Measurements from ENCODE around the gene COQ9.
A peak's percentile ranks its signal among the peaks of the same experiment; 100 is the strongest.
"Not testable (repeated sequence)": the region's sequence is repeated elsewhere in the genome, so short reads cannot be mapped to it uniquely, and the experiment has no call there.

COQ9 gene, protein sequence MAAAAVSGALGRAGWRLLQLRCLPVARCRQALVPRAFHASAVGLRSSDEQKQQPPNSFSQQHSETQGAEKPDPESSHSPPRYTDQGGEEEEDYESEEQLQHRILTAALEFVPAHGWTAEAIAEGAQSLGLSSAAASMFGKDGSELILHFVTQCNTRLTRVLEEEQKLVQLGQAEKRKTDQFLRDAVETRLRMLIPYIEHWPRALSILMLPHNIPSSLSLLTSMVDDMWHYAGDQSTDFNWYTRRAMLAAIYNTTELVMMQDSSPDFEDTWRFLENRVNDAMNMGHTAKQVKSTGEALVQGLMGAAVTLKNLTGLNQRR

DNA sequence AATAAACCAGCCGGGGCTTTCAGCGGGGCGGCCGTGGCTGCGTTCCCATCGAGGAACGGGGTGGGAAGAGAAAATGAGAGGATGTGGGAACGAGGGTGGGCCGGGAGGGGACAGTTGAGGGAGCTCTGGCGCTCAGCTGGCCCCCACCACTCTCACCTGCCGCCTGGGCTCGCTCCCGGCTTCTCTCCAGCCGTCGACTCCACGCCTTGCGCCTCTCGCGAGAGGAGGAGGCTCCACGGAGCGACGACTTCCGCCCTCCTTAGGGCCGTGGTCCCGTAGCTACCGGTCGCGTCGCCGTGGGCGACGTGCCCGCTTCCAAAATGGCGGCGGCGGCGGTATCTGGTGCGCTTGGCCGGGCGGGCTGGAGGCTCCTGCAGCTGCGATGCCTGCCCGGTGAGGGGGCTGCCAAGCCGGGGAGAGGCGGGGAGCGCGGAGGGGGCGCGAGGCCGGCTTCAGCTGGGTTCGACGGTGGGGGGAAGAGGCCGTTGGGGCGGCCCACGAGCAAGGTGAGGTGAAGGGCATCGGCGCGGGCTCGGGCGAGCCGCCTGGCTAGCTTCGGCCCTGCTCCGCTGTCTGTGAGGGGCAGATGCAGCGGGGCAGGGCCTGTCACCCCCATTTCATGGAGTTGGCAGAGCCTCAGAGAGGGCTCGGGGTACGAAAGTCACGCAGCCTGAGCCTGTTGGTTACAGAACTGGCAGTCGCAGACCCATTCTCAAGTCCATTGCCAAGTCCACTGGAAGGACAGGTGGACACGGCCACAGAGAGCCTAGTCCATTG, at the start of gene COQ9, which contains the start of gene CIAPIN1:
TSS of gene COQ9 (plus strand) at position 294 of the 777 bp plus-strand sequence. CDS start at position 321, 27 bp downstream.
TSS of gene CIAPIN1 (minus strand) at position 200 of the 777 bp plus-strand sequence. CDS start 6,457 bp downstream, outside the sequence.
- DNase-seq (ENCODE audit: low read depth in 2 of 2, low spot score in 1 of 2), result peak; percentile 80 to 82

DNA sequence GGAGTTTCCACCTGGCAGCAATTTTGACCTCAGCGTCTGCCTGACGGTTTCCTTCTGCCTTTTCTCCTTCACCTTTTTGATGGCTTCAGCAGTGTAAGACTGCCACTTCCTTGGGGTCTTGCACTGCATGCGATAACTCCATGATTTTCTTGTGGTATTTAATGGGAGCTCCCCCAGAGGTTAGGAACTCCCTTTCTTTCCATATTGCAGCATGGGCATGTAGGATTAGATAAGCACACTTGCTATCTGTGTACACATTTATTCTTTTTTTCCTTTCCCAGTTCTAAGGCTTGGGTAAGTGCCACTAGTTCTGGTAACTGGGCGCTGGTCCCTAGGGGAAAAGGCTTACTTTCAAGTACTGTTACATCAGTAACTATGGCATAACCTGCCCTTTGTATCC, 49.8 kb upstream of the COQ9 start:
- DNase-seq (ENCODE audit: low read depth in 2 of 2, low spot score in 1 of 2), result not testable (repeated sequence)

DNA sequence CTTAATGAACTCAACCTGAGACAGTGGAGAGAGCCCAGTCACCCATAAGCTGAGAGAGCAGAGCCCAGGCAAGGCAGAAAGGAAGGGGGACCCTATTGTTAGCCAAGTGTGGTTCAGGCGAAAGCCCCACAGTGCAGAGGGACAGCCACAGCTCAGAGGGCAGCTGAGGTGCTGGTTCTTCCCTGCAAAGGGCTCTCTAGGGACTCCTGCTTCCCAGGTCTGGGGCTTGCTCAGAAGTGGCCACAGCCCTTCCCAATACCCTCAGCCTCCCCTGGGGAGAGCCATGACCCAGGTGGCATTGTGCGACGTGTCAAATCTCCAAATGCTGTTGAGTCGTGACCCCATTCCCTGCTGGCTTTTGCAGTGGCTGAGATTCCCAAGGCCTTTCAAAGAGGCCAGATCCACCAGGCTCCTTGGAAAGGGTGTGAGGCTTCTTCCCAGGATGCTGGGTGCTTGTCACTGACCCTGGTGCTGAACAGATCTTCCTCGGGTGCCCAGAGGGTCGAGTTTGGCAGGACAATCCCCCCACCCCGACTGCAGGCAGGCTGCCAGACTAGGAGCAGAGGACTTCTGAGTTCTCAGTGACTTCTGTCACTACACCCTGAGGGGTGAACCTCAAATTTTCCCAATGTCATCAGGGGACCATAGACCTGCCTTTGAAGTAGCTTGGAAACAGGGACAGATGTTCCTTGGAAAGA, 45.2 kb upstream of the COQ9 start:
- no peak for DNase-seq (ENCODE audit: low read depth in 2 of 2, low spot score in 1 of 2)

DNA sequence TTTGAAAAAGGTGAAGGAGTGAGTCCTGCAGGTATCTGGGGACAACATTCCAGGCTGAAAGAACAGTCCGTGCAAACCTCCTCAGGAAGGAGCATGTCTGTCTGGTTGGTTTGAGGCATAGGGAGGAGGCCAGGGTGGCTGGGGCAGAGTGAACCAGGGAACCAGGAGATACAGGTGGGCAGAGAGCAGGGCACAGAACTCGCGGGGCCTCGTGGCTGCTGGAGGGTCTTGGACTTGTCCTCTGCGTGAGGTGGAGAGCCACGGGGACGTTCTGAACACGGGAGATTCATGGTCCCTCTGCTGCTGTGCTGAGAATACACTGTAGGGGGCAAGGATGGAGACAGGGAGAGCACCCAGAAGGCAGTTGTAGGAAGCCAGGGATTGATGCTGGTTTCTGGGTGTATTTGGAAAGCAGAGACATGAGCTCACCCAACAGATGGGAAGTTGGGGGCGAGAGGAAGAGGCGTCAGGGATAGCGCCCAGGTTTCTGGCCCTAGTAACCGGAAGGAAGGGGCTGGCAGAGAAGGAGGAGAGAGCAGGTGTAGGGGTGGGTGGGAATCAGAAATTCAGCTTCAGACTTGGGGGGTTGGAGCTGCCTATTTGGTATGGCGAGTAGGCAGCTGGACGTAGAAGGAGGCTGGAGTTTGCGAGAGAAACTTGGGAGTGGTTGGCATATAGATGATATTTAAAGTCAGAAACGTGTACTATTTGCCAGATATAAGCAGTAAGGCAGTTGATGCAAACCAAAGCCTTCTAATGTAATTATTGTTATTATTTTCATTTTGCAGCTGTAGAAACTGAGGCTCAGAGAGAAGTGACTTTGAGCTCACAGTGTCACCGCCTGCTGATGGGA, 43.1 kb upstream of the COQ9 start, which contains the start of gene CCL17:
TSS of gene CCL17 (plus strand) at position 803 of the 853 bp plus-strand sequence. CDS start 9,166 bp downstream, outside the sequence.
- DNase-seq (ENCODE audit: low read depth in 2 of 2, low spot score in 1 of 2), result no peak

DNA sequence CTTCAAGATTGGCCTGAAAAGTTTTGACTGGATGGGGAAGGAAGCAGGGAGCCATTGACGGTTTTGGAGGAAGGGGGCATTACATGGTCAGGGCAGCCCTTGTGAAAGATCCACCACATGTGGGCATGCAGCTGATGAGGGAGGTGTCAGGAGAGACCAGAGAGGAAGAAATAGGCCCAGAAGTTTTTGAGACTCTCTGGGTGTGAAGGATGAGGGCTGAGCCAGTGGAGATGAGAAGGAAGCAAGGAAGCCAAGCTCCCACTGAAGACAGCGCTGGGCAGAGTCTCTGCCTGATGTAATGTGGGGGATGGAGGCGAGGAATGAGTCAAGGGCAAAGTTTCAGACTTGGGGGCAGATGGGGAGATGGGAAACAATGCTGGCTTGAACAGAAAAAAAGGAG, 42.2 kb upstream of the COQ9 start:
- DNase-seq (ENCODE audit: low read depth in 2 of 2, low spot score in 1 of 2), result no peak

DNA sequence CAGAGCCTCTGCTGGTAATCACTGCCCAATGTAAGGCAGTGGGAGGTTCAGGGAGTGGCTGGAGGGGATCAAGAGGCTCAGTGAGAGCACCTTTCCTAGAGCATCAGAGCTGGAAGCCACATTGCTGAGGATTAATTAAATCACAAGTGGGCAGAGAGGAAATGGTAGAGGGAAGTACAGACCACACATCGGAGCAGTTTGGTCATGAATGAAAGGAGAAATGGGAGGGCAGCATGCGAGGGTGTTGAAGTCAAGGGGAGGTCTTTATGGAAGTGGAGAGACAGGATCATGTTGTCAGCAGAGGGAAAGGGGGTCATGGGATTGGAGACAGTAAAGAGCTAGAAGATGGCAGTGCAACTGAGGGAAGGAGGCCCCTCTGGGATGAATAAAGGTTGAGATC, 40.4 kb upstream of the COQ9 start:
- no peak for DNase-seq (ENCODE audit: low read depth in 2 of 2, low spot score in 1 of 2)

DNA sequence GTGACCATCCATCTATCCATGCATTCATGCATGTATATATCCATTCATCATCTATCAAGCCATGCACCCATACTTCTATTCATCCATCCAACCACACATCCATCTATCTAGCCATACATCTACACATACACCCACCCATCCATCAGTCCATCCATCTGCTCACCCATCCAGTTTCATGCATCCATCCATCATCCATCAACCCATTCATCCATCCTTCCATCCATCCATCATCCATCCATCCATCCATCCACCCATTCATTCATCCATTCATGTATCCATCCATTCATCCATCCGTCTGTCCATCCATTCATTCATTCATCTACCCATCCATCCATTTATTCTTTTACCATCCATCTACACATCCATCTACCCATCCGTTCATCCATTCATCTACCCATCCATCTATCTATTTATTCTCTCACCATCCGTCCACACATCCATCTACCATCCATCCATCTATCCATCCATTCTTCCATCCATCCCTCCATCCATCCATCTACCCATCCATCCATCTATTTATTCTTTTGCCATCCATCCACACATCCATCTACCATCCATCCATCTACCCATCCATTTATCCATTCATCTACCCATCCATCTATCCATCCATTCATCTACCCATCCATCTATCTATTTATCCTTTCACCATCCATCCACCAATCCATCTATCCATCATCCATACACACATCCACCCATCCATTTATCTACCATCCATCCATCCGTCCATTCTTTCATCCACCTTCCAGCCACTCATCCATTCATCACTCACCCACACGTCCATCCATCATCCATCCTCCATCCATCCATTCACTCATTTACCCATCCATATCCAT, 39.5 kb upstream of the COQ9 start:
- DNase-seq (ENCODE audit: low read depth in 2 of 2, low spot score in 1 of 2), result no peak

DNA sequence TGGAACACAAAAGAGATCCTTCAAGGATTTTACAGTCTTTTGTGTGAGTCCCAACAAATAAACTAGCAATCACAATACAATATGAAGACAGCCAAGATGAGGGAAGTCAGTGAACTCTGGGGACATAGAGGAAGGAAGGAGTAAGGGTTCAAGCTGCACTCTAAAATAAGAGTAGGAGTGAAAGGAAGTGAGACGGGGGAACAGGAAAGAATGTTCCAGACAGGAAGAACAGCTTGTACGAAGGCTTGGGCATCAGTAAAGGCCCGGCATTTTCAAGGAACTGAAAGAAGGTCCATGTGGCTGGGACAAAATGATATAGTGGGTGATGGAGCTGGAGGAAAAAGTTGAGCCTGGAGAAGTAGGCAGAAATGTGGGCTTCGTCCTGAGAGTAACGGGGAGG, 38.2 kb upstream of the COQ9 start:
- no peak for DNase-seq (ENCODE audit: low read depth in 2 of 2, low spot score in 1 of 2)

DNA sequence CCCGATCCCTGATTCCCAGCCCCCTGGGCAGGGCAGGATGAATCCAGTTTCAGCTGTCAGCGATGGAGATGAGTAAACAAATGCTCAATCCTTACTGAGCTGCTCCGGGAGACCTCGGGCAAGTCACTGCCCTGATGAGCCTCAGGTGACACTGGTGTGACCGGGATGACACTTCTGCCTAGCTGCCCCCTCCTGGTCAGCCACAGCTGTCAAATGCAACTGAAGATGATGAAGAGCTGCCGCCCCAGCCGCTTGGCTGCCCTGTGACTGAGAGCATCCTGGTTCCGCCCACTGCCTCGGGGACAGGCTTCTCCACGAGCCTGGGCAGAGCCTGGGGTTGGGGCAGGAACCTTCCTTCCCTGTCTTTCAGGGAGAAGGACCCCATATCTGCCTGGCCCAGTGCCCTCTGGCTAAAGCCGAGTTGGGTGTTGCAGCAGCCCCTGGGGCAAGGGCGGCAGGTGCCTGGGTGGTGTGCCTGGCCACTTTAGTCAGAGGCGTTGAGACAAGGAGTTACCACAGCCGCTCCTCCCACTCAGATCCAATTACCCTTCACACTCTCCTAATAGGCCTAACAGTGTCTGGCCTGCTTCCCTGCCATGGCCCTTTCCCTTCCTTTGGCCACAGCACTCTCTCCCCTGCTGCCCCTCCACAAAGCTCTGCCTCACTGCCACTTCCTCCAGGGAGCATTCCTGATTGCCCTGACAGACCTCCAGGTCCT, 37.2 kb upstream of the COQ9 start:
- no peak for DNase-seq (ENCODE audit: low read depth in 2 of 2, low spot score in 1 of 2)

DNA sequence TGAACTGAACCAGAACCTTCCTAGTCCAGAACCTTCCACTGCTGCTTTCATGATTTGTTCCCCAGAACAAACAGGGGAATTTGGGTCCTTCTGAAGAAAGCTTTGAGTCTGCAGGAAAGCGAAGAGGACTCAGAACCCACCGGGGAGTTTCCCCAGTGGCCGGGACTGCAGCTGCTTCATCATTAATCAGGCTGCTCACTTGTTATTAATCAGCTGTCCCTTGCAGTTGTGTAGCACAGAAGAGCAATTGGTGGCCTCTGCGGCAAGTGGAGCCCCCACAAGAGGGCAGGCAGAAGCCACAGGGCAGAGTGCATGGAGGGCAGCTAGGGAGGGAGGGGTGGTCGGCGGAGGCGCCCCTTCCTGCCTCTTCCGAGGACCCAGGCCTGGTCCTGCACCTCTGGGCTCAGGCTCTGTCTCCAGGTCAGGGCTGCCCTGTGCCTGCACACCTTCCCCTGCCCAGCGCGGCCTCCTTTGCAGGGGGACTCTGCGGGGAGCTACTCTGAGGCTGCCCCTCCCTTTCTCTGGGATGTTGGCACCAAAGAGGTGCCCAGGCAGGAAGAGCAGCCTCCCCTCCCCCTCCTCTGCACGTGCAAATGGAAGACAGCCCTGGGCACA, 35.8 kb upstream of the COQ9 start:
- no peak for DNase-seq (ENCODE audit: low read depth in 2 of 2, low spot score in 1 of 2)

DNA sequence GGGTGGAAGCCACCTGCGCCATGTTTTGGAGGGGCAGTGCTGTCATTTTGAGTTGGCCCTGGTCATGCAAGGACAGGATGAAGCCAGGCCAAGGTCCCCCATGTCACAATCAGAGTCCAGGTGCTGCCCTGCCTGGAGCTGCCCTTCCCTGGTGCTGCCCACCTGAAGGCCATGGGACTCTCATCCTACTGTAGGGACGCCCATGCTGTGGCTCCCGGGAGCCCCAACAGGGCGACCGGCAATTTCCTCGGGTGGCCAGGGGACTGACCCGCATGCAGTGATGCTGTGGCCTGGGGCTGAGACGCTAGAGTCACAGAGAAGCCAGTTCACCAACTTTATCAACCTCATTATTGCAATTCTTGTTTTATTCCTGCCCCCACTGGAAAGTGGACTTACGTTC, 34.7 kb upstream of the COQ9 start:
- no peak for DNase-seq (ENCODE audit: low read depth in 2 of 2, low spot score in 1 of 2)

DNA sequence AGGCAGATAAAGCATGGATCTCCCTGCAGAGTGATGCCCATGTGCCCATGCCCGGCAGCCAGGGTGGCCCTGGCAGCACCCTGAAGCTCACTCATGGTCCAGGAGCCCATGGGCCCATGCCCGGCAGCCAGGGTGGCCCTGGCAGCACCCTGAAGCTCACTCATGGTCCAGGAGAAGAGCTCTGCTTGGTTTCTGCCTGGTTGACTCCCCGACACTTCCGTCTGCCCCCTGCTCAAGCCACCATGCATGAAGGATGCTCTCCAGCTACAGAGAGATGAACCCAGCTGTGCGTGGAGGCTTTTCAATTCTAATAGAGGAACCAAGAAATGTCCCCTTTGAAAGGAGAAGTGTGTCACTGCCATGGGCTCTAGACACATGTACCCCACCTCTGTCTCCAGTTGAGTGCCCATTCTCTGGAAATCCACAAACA, 34.0 kb upstream of the COQ9 start:
- DNase-seq (ENCODE audit: low read depth in 2 of 2, low spot score in 1 of 2), result no peak

DNA sequence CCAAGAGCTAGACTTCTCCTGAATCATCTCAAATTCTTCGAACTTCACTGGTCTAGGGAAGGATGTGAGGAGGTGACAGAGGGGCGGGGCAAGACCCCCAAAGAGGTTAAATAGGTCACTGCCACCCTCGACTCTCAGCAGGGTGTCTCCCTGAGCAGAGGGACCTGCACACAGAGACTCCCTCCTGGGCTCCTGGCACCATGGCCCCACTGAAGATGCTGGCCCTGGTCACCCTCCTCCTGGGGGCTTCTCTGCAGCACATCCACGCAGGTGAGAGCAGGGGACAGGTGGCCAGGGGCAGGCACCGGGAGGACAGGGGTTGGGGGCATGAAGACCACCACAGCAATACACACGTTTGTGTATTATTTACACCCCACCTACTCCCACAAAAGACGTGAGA, 33.5 kb upstream of the COQ9 start:
- no peak for DNase-seq (ENCODE audit: low read depth in 2 of 2, low spot score in 1 of 2)

DNA sequence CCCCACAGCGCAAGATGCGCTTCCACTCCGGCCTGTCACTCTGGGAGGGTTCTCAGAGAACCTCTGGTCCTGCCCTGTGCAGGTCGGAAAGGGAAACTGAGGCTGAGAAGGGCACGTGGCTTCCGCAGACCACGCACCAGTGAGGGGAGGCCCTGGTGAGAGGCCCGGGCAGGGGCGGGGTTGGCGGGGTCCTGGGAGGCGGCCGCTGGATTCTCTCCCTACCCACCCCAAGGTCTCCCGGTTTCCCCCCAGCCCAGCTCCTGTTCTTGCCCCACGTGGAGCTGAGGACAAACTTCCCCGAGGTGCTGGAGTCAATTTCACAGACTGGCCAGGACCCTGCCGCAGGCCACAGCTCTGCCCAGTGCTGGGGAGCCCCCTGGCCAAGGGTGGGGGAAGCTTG, 31.2 kb upstream of the COQ9 start:
- DNase-seq (ENCODE audit: low read depth in 2 of 2, low spot score in 1 of 2), result no peak

DNA sequence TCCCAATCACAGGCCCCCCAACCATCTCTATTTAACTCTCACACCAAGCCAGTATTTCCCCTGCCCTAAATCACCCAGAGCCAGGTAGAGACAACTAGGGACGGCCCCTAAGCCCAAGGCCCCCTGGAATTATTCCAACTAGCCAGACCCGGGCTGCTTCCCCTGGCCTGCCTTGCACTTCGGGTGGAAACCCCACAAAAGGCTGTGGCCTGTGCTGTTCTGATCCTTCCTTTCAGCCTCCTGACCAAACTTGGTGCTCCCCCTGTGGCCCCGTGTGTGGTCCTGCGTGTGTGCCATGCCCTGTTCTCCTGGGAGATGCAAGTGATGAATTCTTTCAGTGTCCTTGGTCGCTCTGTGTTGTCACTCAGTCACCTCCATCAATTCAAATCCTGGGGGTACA, 27.8 kb upstream of the COQ9 start:
- DNase-seq (ENCODE audit: low read depth in 2 of 2, low spot score in 1 of 2), result no peak

DNA sequence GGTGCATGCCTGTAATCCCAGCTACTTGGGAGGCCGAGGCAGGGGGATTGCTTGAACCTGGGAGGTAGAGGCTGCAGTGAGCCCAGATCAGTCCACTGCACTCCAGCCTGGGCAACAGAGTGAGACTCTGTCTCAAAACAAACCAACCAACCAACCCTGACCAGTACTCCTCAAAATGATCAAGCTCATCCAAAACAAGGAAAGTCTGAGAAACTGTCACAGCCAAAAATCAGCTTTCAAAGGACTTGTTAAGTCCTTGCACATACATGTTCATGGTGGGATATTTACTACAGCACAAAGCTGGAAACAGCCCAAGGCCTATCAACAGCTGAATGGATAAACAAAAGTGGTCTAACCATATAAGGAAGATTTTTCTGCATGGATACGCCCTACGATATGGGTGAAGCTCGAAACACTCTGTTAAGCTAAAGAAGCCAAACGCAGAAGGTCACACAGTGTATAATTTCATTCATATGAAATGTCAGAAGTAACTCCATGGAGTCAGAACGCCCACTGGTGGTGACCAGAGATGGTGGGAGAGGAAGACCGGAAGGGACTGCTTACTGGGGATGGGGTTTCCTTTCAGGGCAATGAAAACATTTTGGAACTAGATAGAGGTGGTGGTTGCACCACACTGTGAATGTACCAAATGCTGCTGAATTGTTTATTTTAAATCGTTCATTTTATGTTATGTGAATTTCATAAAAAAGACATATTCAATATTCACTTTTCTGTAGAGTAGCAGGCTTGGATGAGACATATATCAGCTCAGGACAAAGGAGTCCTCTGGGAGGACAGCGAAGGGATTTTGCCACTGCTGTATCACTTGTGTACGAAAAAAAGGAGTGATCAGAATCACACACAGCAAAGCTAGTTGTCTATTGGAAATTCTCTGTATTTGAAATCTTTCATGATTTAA, 25.0 kb upstream of the COQ9 start:
- DNase-seq (ENCODE audit: low read depth in 2 of 2, low spot score in 1 of 2), result no peak

DNA sequence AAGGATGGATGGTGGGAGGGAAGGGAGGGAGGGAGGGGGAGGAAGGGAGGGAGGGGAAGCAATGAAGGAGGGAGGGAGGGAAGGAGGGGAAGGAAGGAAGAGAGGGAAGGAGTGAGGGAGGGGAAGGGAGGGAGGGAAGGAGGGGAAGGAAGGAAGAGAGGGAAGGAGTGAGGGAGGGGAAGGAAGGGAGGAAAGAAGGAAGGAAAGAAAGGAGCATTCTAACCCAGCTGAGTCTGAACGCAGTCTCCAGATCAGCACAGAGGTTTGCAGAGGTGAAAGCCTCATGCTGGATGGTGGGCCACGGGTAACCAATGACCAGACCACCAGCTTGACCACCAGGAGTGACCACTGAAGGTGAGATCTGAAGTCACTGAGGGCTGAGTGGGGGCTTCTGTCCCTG, 24.1 kb upstream of the COQ9 start:
- no peak for DNase-seq (ENCODE audit: low read depth in 2 of 2, low spot score in 1 of 2)

DNA sequence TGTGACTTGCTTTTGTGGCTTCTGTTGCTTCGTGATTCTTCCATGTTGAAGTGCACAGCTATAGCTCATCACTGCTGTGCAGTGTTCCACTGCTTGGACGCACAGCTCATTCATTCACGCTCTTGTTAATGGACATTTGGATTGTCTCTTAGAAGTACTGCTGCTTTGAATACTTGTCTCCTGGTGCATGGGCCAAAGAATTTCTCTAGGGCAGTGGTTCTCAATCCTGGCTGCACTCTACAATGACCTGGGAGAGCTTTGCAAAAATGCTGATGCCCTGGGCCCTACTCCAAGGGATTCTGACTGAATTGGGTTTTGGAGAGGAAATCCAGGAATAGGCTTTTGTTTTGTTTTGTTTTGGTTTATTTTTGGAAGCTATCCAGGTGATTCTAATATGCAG, 22.7 kb upstream of the COQ9 start:
- no peak for DNase-seq (ENCODE audit: low read depth in 2 of 2, low spot score in 1 of 2)

Measured in stimulated activated CD8-positive, alpha-beta memory T cell treated with anti-CD3 and anti-CD28 coated beads, Interleukin-4, amount 100 ng/mL, for 1 hour (primary cell).